SIG-M5 treated with dmso at 0.1 percent for 504 hours (cell line): ENCODE results near the gene BBOX1.

Experiments used
- DNase-seq: peaks from one replicate; lab custom pipeline; 2025; ENCODE audit not compliant: unreplicated experiment; lab: John Stamatoyannopoulos, UW

BBOX1 gene

DNA sequence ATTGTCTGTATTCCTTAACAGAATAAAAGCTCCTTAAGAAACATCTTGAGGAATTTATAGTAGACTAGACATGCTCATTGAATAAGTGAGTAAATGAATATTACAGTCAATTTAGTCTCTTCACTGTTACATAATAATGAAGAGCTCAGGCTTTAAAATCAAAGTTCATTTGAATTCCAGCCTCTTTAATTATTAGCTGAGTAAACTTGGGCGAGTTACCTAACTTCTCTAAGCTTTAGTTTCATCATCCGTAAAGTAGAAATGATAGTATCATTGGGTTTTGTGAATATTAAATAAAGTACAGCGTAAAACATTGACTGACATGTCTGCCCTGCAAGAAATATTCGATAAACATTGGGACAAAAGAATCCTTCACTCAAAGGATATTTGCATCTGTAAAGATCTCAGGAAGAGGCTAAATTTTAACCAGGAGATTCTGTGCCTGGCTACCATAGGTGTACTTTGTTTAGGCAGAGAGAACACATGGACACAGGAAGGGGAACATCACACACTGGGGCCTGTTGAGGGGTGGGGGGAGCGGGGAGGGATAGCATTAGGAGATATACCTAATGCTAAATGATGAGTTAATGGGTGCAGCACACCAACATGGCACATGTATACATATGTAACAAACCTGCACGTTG lies 15.2 kb upstream of the BBOX1 start:
- DNase-seq = no peak

DNA sequence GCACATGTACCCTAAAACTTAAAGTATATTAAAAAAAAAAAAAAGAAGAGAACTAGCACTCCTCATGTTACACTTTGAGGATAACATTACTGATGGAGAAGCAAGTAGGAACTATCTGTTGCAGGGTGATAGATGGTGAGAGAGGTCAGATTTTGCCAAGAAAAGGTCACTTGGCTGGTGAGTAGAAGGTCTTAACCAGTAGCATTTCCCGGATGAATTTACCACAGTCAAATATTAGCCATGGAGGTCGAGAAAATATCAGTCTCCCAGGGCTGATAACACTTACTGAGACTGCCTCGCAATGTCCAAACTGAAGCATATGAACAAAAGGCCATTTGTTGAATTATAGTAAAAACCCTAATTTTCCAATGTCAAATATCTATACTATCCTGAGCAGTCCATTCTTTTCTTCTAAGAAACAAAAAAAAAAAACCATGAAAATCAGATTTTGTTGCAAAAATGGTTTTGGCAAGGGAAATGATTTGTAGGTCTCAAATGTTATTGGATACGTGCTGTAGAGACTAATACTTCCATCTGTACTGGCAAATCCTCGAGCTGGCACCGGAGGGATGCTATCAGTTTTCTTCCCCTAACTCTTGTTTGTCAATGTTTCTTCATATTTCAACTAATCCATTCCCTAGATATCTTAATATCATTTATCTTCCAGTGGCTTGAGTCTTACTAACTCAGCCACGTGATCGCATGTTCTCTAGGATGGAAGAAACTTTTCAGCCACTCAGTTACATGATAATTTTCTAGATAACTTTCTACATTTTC lies 14.5 kb upstream of the BBOX1 start:
- DNase-seq = no peak

DNA sequence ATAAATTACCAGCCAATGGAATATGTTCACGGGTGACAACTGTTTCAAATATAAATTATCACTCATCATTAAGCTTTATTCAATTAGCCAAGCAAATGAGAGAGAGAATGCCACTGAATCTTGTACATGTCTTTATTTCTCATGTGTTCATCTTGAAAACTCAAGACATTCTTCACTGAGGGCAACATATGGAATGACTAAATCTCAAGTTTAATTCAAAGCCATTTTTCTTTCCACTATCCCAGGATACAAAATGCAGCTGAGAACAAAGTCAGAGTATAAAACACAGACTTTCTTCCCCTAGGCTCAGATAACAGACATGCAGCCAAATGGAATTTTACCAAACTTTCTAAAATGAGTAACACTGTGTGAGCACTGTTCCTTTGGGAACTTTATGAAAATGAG lies 12.1 kb upstream of the BBOX1 start:
- no peak for DNase-seq

DNA sequence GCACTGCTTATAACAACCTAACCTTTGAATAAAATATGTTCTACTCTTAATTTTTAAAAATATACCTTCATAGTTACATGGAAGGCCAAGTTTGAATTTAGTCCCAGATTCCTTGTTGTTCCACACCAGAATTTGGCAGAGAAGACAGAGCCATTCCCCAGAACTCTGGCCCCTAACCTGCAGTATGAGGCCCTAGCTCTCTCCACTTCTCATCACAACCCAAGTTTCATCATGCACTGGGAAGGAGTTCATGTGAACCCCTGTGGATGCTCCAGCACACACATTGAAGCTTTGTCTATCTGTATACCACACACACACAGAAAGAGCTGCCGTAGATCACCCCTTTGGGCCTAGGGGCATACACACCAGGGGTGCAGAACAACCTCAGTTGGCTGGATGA lies 10.6 kb upstream of the BBOX1 start:
- no peak for DNase-seq

DNA sequence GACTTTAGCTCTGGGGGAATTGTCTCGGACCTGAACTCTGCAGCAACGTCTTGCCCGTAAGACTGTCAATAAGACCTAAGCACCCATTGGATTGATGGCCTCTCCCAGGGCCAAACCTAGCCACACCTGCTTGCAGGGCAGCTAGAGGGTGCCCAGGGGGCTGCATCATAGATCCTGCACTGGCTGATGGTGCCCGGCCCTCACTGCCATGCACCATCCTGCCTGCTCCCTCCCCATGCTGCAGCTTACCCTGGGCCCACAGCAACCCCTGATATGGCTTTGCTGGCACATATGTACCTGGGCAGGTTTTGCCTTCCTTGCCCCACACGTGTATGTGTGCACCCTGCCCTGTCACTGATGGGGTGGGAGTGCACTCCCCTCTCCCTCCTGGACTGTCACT lies 8.9 kb upstream of the BBOX1 start:
- DNase-seq = no peak

DNA sequence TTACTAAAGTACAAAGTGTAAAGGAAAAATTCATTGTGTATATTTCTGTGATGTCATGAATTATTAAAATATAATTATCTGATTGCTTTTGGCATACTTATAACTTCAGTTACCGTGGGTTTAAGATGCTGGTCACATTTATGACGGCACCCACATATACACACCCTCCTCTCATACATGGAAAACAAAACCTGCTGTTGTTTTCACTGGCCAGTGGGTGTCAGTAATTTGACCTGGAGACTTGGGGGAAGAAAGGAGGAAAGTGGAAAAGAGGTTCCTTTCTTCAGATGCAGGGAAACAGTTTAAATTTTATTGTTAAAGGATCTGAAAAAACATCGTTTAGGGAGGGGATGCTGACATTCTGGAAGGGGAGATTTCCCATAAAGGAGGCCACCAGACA lies 742 bp upstream of the BBOX1 start:
- no peak for DNase-seq

DNA sequence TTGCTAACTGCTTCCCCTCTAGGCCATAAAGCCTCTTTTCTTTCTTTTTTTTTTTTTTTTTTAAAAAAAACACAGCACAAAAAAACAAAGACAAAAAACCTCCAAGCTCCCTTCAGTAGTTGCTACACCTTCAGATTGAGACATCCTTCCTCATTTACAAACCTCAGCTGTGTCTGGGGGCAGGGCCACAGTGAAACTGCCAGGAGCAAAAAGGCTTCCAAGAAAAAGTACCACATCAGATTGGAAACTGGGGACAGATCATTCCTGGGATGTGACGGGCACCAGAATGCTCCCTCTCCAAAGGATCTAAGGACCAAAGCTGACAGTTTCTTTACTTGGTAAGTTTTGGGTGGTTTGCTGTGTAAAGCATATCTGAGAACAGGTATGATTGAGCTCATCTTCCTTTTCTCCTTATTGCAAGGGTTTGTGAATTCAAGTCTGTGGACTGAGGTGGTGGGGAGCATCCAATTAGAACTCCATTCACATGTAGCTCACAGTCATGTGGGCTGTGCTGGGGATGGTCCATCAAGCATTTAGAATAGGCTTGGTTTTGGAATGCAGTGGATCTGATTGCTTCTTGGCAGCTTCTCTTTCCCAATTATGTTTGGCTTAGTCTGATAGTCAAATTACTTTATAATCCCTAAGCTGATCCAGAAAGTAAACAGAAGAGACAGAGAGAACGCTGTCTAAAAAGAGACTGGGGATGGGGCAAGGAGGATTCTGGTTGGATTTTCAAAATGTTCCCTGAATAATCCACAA lies 705 bp downstream of the BBOX1 start:
- no peak for DNase-seq

DNA sequence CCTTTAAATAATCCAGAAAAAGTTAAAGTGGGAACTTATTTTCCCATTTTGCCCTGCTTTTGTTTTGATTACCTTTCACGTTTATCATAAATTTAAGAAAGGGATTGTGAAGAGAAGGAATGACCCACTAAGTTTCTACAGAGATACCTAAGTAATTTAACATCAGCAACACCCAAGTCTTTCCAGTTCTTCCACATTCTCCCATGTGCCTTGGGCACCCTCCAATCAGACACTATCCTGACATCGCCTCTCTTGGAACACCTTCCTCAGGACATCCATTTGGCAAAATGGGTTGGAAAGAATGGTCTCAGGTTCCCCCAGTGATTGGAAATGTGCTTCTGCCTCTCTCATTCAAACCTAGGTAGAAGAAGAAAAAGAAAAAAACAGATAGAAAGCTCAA lies 6.3 kb downstream of the BBOX1 start:
- DNase-seq = no peak

DNA sequence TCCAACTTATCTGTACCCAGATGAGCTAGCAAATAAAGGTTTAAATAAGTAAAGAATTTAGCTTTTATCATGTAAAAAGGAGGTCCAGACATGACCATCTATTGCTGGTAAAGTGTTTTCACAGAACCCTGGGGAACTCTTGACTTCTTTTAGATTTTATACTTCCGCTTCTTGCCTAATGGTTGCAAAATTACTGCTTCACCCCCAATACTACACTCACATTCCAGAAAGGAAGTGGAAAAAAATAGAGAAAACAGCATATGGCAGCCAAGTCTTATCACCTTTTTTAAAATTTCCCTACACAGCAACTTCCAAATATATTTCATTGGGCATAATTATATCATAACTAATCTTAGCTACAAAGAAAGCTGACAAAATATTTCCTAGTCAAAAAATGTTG lies 12.1 kb downstream of the BBOX1 start:
- peak; percentile 2 for DNase-seq

DNA sequence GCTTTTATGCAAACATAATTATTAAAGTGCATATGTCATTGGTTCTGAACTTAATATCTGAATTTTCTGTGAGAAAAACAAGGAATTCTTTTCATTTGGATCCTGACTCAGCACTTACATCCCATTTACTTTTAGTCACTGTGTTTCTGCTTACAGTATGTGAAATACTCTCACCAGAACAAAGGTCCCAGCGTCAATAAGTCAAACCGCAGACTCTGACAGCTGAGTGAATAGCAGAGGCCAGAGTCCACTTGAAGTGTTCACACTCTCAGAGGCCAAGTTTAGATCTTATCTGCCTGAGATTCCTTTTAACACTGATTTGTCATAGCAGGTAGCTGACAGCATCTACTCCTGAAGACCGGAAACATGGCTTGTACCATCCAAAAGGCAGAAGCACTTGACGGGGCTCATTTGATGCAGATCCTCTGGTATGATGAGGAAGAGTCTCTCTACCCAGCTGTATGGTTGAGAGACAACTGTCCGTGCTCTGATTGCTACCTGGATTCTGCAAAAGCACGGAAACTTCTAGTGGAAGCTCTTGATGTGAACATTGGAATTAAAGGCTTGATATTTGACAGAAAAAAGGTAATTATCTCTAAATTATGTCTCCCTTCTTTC lies 14.6 kb downstream of the BBOX1 start:
- no peak for DNase-seq

DNA sequence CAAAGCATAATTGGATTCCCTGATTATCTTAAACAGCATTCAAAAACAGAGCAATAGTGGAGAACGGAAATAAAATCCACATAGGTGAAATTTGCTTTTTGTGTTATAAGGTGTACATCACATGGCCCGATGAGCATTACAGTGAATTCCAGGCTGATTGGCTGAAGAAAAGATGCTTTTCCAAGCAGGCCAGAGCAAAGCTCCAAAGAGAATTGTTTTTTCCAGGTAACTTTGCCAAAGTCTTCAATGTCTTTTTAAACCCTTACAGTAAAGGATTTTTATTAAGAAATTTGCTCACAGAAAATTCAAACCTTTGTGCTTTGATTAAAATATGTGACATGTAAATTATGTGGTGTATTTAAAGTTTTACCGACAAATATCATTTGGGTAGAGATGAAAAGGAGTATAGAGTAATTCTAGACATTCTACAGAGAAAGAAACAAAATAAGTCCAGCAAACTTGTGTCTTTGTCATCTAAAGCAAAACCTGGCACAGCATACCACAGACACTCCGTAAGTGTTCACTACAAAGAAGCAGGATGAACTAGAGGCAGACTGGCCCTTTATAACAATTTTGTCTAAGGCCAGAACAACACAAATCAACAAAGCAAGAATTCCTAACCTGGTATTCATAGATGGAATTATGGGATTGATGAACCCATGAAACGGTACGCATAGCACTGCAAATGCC lies 16.6 kb downstream of the BBOX1 start:
- DNase-seq = no peak

DNA sequence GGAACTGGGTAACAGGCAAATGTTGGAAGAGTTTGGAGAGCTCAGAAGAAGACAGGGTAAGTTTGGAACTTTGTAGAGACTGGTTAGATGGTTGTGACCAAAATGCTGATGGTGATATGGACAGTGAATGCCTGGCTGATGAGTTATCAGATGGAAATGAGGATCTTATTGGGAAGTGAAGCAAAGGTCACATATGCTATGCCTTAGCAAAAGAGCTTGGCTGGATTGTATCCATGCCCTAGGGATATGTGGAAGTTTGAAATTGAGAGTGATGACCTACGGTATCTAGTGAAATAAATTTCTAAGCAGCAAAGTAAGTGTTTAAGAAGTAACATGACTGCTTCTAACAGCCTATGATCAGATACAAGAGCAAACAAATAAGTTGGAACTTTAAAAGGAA lies 17.8 kb downstream of the BBOX1 start:
- DNase-seq = no peak

DNA sequence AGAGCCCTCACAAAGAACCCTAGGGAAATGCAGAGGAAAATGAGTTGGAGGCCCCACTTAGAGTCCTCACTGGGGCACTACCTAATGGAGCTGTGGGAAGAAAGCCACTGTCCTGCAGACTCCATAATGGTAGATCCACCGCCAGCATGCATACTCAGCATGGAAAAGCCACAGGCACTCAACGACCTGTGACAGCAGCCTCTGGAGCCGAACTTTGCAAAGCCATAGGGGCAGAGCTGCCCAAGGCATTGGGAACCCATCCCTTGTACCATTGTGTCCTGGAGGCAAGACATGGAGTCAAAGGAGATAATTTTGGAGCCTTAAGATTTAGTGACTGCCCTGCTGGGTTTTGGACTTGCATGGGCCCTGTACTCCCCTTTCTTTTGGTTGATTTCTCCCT lies 18.8 kb downstream of the BBOX1 start:
- DNase-seq = no peak

DNA sequence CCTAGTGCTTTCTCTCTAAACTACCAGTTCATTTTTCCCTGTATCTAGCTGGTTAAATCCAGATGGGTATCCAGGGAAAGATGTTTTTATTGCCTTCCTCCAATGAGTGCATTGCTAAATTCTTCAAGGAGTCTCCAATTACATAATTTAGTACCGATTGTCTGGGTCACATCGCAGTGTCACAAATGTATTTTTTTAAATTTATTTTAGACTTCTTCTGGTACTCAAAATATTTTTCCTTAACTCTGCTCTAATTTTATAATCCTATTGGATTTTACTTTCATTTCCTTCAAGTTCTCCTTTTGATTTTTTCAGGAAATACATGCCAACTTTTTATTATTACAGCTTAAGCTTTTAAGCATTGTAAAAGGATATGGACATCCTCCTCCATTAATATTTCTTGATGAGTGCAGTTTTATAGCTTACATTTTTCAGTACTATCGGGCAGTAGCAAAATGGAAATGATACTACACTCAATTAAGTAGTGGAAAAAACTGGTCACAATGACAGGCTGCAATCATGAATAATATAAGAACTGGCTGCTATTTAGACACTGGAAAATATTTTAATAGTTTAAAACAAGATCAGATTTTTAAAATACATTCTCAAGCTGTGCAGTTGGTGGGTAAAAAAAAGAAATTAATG lies 20.3 kb downstream of the BBOX1 start:
- no peak for DNase-seq

DNA sequence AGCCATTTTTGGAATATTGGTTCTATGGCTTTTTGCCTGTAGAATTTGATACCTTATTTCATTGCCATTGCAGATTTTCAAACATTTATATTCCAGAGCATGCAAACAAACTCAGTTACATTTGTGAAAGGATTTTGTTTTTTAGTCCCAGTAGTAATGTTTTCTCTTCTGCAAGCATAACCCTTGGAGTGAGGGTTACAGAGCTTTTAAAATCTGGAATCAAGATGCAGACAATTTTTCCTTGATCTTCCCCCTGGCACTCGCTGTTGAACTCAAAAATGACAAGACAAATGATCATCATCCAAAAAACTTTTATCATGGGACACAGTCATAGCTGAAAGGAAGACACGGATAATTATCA lies 20.8 kb downstream of the BBOX1 start:
- DNase-seq = no peak

DNA sequence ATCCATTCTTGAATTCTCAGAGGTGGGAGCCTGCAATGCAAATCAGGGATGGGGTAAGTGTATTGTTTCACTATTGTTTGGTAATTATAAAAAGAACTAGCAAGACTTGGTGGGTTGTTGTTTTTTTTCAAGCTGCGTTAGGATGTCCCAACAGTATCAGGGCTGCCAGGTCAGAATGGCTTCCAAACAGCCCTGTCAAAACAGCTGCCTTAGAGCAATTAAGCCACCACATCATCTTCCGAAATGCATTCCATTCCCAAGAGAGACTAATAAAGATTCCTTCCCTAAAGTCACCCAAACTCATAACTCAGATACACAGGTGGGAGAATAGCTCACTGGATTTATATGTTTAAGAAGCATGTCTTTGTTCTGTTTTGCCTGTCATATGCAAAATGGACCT lies 23.5 kb downstream of the BBOX1 start:
- no peak for DNase-seq

DNA sequence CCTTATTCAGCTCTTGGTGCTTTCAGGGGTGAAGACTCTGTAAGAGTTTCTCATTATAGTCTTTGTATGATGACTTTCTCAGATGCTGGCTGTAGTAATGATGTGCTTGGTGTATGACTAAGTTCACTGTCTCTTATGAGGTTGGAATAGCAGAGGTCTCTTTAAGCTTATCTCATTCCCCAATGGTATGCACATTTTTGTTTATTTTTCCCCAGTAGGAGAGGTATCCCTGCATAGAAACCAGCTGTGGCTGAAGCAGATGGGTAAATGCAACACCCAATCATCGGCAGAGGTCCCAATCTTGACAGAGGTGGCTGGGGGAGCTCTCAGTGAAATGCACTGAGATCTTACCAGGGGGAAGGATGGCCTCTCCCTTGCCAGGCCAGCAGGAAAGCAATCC lies 34.6 kb downstream of the BBOX1 start:
- no peak for DNase-seq

DNA sequence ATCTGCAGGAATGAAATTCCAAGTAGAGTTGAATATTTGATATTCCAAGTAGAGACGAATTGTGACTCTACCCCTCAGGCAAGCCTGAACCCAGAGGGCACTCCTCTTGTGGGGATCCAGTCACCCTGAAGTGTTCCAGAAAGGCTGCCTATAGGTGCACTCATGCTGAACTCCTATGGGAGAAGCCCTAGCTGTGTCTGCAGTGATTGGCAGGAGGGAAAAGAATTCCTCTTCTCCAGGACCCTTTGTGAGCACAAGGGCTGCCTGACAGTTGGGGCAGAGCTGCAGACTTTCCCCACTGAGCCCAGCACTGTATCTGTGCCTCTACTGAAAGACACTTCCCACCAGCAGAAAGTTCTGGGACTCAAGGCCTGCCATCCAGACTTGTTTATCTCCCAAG lies 35.0 kb downstream of the BBOX1 start:
- DNase-seq = no peak

DNA sequence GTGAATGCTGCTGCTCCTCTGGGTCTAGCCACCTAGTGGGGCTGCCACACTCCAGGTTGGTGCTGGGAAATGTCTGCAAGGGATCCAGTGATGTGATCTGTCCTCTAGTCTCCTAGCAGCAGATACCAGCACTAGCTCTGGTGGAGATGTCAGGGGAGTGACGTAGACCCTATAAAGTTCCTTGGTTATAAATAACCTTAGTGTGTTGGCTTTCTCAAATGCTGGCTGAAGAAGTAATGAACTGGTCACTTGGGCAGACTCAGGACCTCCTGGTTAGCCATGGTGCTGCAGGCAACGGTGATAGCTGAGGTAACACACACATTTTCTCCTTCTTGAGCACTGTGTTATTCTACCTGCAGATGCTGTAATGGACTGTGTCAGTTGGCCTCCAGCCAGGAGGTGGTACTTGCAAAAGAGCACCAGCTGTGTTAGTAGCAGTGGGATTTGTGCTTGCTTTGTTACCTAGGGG lies 35.5 kb downstream of the BBOX1 start:
- DNase-seq = no peak

DNA sequence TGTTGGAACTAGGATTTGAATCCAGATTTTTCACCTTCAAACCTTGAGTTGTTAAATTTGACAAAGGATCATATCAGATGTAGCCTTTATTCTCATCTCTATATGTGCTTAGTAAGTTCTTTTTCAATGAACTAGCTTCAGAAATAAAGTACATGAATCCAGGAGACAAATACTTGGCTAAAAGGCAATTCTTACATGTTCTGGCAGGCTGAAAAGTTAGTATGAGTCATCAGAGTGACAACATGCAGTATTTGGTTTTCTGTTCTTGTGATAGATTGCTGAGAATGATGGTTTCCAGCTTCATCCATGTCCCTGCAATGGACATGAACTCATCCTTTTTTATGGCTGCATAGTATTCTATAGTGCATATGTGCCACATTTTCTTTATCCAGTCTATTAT lies 40.4 kb downstream of the BBOX1 start:
- no peak for DNase-seq

DNA sequence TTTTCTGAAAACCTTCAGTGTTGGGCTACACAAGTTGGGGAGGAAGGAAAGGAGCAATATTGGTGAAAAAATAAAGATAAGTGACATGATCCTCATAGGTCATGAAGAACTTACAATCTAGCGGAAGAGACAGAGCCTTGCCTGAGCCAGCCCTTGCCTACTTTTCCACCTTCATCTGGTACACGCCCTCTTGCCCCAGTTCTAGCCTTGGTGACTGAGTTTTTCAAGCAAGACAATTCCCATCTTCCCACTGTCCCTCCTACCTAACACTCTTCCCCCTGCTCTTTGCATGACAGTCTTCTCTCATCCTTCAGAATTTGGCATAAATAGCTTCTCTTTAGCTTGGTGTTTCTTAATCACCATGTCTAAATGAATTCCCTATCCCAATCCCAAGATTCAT lies 42.6 kb downstream of the BBOX1 start:
- DNase-seq = no peak
